SK-N-SH (cell line): ENCODE results near the gene SPSB4. TPM values are rescaled to one million over a fixed set of nuclear protein-coding genes. Genes with fewer than 3 reads are reported as not detected.

Experiments used
- CTCF ChIA-PET: fragments of 300-600, 350-600 bp; formaldehyde crosslinking; extraction: SDS; loops from one replicate; lab custom pipeline; 2021; lab: Yijun Ruan, JAX
- POLR2A ChIA-PET: fragments of 350-600 bp; sonication (Branson Sonifier 250); formaldehyde crosslinking; extraction: SDS; loops from one replicate; lab custom pipeline; 2020; ENCODE audit warnings: antibody characterized with exemption, inconsistent platforms; lab: Yijun Ruan, JAX
- DNase-seq: peaks from one replicate; pipeline ENCODE4 v3.0.0; 2012
- H2AFZ ChIP-seq: fragments of 200-600 bp; sonication (generic); 2 replicates; pipeline ENCODE4 v1.8.1; 2016; ENCODE audit warnings: antibody characterized with exemption, mild to moderate bottlenecking, low read depth
- H3F3A ChIP-seq: fragments of 200-600 bp; sonication (generic); replicated peaks from 2 replicates; pipeline ENCODE3; 2016; ENCODE audit warnings: antibody characterized with exemption, mild to moderate bottlenecking; ENCODE audit not compliant: insufficient read depth
- H3K27ac ChIP-seq, 2 experiments: fragments of 200-500 bp in 1 of 2; fragments of 200-600 bp in 1 of 2; sonication (Bioruptor generic) in 1 of 2; sonication (generic), shearing (Covaris generic) in 1 of 2; 2 replicates each; pipeline versions ENCODE4 v1.5.1 to v1.6.1; 2014 to 2016; ENCODE audit warnings: low read depth in 2 of 2, inconsistent platforms in 1 of 2, low read length in 1 of 2, mild to moderate bottlenecking in 1 of 2, mixed read lengths in 1 of 2
- H3K27me3 ChIP-seq: fragments of 200-600 bp; sonication (generic), shearing (Covaris generic); 2 replicates; pipeline ENCODE4 v1.6.1; 2016; ENCODE audit warnings: mixed run types; ENCODE audit not compliant: insufficient read depth
- H3K36me3 ChIP-seq, 2 experiments: fragments of 200-500 bp in 1 of 2; fragments of 200-600 bp in 1 of 2; sonication (Bioruptor generic) in 1 of 2; sonication (generic) in 1 of 2; replicated peaks in 1 of 2; 2 replicates each; pipeline versions ENCODE3 to v1.5.1; 2014 to 2016; ENCODE audit warnings: low read length in 1 of 2, mild to moderate bottlenecking in 1 of 2; ENCODE audit not compliant: insufficient read depth in 2 of 2, control insufficient read depth in 1 of 2
- H3K4me1 ChIP-seq, 2 experiments: fragments of 200-500 bp in 1 of 2; fragments of 200-600 bp in 1 of 2; sonication (Bioruptor generic) in 1 of 2; sonication (generic), shearing (Covaris generic) in 1 of 2; 2 replicates each; pipeline versions ENCODE4 v1.5.1 to v1.6.1; 2014 to 2016; ENCODE audit warnings: low read depth in 1 of 2, low read length in 1 of 2, mixed run types in 1 of 2; ENCODE audit not compliant: insufficient read depth in 2 of 2, control insufficient read depth in 1 of 2
- H3K4me2 ChIP-seq: fragments of 200-600 bp; sonication (generic), shearing (Covaris generic); 2 replicates; pipeline ENCODE4 v1.6.1; 2017; ENCODE audit warnings: mixed run types
- H3K4me3 ChIP-seq, 2 experiments: fragments of 200-500 bp in 1 of 2; fragments of 200-600 bp in 1 of 2; sonication (Bioruptor generic) in 1 of 2; sonication (generic), shearing (Covaris generic) in 1 of 2; 2 replicates each; pipeline versions ENCODE4 v1.5.1 to v1.8.1; 2014 to 2016; ENCODE audit warnings: low read depth in 2 of 2, inconsistent platforms in 1 of 2, low read length in 1 of 2, mild to moderate bottlenecking in 1 of 2, mixed read lengths in 1 of 2, moderate library complexity in 1 of 2
- H3K79me2 ChIP-seq: fragments of 200-600 bp; sonication (generic); 2 replicates; pipeline ENCODE4 v1.8.1; 2017; ENCODE audit warnings: mild to moderate bottlenecking; ENCODE audit not compliant: insufficient read depth
- H3K9ac ChIP-seq: fragments of 200-600 bp; sonication (generic); 2 replicates; pipeline ENCODE4 v1.6.1; 2017; ENCODE audit warnings: mixed run types
- H3K9me2 ChIP-seq: fragments of 200-600 bp; sonication (generic); 2 replicates; pipeline ENCODE4 v1.6.1; 2017; ENCODE audit warnings: mixed run types
- H3K9me3 ChIP-seq: fragments of 200-600 bp; sonication (generic); 2 replicates; pipeline ENCODE4 v1.6.1; 2017; ENCODE audit warnings: mixed run types, mild to moderate bottlenecking, moderate library complexity
- H4K20me1 ChIP-seq: fragments of 200-600 bp; sonication (generic); 2 replicates; pipeline ENCODE4 v1.6.1; 2017; ENCODE audit warnings: mild to moderate bottlenecking, mixed run types; ENCODE audit not compliant: insufficient read depth
- FOSL2 ChIP-seq: IDR thresholded peaks from 2 replicates; pipeline ENCODE4 v1.4.0; 2012; ENCODE audit warnings: low read depth, mild to moderate bottlenecking, moderate library complexity, borderline replicate concordance
- FOXJ3 ChIP-seq: sonication (generic); formaldehyde crosslinking; IDR thresholded peaks from 2 replicates; pipeline ENCODE4 v1.5.1; 2020; ENCODE audit warnings: mild to moderate bottlenecking, missing genetic modification reagents
- GABPA ChIP-seq: IDR thresholded peaks from 2 replicates; pipeline ENCODE4 v1.4.0; 2012; ENCODE audit warnings: low read depth, mild to moderate bottlenecking
- JUND ChIP-seq: IDR thresholded peaks from 2 replicates; pipeline ENCODE4 v1.4.0; 2012
- MXI1 ChIP-seq: IDR thresholded peaks from 2 replicates; pipeline ENCODE4 v1.6.1; 2012; ENCODE audit warnings: mild to moderate bottlenecking, low read depth, low read length, improper control_type of control experiment
- NFIC ChIP-seq: IDR thresholded peaks from 2 replicates; pipeline ENCODE4 v1.4.0; 2012; ENCODE audit warnings: borderline replicate concordance
- POLR2AphosphoS5 ChIP-seq: IDR thresholded peaks from 2 replicates; pipeline ENCODE4 v1.6.1; 2012; ENCODE audit warnings: low read depth, low read length
- RAD21 ChIP-seq: IDR thresholded peaks from 2 replicates; pipeline ENCODE4 v1.6.1; 2012; ENCODE audit warnings: mild to moderate bottlenecking, low read length
- RCOR1 ChIP-seq: fragments of 150-350 bp; IDR thresholded peaks from 2 replicates; pipeline ENCODE4 v1.6.1; 2017; ENCODE audit warnings: antibody characterized with exemption, low read length
- RXRA ChIP-seq: IDR thresholded peaks from 2 replicates; pipeline ENCODE4 v1.4.0; 2012; ENCODE audit warnings: low read depth, mild to moderate bottlenecking, borderline replicate concordance
- SIN3A ChIP-seq: IDR thresholded peaks from 2 replicates; pipeline ENCODE4 v1.6.1; 2012; ENCODE audit warnings: low read depth, mild to moderate bottlenecking, low read length, moderate library complexity, borderline replicate concordance
- SMC3 ChIP-seq: IDR thresholded peaks from 2 replicates; pipeline ENCODE4 v1.6.1; 2012; ENCODE audit warnings: low read depth, low read length, improper control_type of control experiment
- TAF1 ChIP-seq: IDR thresholded peaks from 2 replicates; pipeline ENCODE4 v1.6.1; 2012; ENCODE audit warnings: low read depth, mild to moderate bottlenecking, low read length, moderate library complexity, borderline replicate concordance
- TEAD4 ChIP-seq: IDR thresholded peaks from 2 replicates; pipeline ENCODE4 v1.4.0; 2012; ENCODE audit warnings: mild to moderate bottlenecking, borderline replicate concordance; ENCODE audit not compliant: insufficient read depth
- WGBS: methylation state at CpG from one replicate; pipeline ENCODE4 v1.1.6; 2017; ENCODE audit warnings: low lambda C conversion rate; 5-methylcytosine and 5-hydroxymethylcytosine counted together
- polyA plus RNA-seq, 3 experiments: library from polyadenylated mRNA; depleted of rRNA; stranded (reverse); fragments of >200 nt; gene quantifications; 2 replicates each; pipeline ENCODE4 v1.2.3, GENCODE V29; 2012
- TF ChIP-seq, protein P1 (sequence below): IDR thresholded peaks from 2 replicates; pipeline ENCODE4 v1.4.0; 2012; ENCODE audit warnings: low read depth, borderline replicate concordance
- TF ChIP-seq, protein P2 (sequence below): IDR thresholded peaks from 2 replicates; pipeline ENCODE4 v1.4.0; 2012; ENCODE audit warnings: low read depth
- TF ChIP-seq, protein P3 (sequence below): fragments of 150-350 bp; IDR thresholded peaks from 2 replicates; pipeline ENCODE4 v1.6.1; 2017; ENCODE audit warnings: antibody characterized with exemption, low read length, low read depth, borderline replicate concordance
- TF ChIP-seq, protein P4 (sequence below): IDR thresholded peaks from 2 replicates; pipeline ENCODE4 v1.4.0; 2012; ENCODE audit warnings: low read depth, borderline replicate concordance
- TF ChIP-seq, protein P5 (sequence below): IDR thresholded peaks from 2 replicates; pipeline ENCODE4; 2012
- TF ChIP-seq, protein P6 (sequence below): fragments of 150-350 bp; IDR thresholded peaks from 2 replicates; pipeline ENCODE4 v1.6.1; 2016; ENCODE audit warnings: mild to moderate bottlenecking, low read depth, low read length

The SPSB4 gene
- polyA plus RNA-seq, 1 of the 3 experiments (the other 2 are of a cell fraction) = 0.10 TPM

DNA sequence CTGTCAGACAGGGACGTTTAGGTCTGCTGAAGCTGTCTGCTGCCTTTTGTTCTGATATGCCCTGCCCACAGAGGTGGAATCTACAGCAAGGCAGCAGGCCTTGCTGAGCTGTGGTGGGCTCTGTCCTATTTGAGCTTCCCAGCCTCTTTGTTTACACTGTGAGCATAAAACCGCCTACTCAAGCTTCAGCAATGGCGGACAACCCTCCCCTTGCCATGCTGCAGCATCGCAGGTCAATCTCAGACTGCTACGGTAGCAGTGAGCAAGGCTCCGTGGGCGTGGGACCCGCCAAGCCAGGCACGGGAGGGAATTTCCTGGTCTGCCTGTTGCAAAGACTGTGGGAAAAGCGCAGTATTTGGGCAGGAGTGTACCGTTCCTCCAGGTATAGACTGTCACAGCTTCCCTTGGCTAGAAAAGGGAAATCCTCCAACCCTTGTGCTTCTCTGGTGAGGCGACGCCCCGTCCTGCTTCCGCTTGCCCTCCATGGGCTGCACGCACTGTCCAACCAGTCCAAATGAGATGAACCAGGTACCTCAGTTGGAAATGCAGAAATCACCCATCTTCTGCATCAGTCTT, 71.4 kb downstream of the SPSB4 start:
- no peak for DNase-seq
- no peaks in the 10 kb centered on the region for H3K9me3 ChIP-seq
- TF ChIP-seq, protein P1, sequence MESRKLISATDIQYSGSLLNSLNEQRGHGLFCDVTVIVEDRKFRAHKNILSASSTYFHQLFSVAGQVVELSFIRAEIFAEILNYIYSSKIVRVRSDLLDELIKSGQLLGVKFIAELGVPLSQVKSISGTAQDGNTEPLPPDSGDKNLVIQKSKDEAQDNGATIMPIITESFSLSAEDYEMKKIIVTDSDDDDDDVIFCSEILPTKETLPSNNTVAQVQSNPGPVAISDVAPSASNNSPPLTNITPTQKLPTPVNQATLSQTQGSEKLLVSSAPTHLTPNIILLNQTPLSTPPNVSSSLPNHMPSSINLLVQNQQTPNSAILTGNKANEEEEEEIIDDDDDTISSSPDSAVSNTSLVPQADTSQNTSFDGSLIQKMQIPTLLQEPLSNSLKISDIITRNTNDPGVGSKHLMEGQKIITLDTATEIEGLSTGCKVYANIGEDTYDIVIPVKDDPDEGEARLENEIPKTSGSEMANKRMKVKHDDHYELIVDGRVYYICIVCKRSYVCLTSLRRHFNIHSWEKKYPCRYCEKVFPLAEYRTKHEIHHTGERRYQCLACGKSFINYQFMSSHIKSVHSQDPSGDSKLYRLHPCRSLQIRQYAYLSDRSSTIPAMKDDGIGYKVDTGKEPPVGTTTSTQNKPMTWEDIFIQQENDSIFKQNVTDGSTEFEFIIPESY = no peak
- TF ChIP-seq JUND (no peak), TAF1 (no peak), FOXJ3 (CRISPR knock-in tag) (no peak), RAD21 (no peak), FOSL2 (no peak), RXRA (no peak), MXI1 (no peak), GABPA (no peak), NFIC (no peak), SMC3 (no peak), TEAD4 (no peak), POLR2AphosphoS5 (no peak), RCOR1 (no peak), SIN3A (no peak)
- TF ChIP-seq, protein P2, sequence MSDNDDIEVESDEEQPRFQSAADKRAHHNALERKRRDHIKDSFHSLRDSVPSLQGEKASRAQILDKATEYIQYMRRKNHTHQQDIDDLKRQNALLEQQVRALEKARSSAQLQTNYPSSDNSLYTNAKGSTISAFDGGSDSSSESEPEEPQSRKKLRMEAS = no peak
- TF ChIP-seq, protein P3, sequence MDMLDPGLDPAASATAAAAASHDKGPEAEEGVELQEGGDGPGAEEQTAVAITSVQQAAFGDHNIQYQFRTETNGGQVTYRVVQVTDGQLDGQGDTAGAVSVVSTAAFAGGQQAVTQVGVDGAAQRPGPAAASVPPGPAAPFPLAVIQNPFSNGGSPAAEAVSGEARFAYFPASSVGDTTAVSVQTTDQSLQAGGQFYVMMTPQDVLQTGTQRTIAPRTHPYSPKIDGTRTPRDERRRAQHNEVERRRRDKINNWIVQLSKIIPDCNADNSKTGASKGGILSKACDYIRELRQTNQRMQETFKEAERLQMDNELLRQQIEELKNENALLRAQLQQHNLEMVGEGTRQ = no peak
- TF ChIP-seq, protein P4, sequence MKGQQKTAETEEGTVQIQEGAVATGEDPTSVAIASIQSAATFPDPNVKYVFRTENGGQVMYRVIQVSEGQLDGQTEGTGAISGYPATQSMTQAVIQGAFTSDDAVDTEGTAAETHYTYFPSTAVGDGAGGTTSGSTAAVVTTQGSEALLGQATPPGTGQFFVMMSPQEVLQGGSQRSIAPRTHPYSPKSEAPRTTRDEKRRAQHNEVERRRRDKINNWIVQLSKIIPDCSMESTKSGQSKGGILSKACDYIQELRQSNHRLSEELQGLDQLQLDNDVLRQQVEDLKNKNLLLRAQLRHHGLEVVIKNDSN = no peak
- TF ChIP-seq, protein P5, sequence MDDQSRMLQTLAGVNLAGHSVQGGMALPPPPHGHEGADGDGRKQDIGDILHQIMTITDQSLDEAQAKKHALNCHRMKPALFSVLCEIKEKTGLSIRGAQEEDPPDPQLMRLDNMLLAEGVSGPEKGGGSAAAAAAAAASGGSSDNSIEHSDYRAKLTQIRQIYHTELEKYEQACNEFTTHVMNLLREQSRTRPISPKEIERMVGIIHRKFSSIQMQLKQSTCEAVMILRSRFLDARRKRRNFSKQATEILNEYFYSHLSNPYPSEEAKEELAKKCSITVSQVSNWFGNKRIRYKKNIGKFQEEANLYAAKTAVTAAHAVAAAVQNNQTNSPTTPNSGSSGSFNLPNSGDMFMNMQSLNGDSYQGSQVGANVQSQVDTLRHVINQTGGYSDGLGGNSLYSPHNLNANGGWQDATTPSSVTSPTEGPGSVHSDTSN = no peak
- TF ChIP-seq, protein P6, sequence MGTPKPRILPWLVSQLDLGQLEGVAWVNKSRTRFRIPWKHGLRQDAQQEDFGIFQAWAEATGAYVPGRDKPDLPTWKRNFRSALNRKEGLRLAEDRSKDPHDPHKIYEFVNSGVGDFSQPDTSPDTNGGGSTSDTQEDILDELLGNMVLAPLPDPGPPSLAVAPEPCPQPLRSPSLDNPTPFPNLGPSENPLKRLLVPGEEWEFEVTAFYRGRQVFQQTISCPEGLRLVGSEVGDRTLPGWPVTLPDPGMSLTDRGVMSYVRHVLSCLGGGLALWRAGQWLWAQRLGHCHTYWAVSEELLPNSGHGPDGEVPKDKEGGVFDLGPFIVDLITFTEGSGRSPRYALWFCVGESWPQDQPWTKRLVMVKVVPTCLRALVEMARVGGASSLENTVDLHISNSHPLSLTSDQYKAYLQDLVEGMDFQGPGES = no peak
- WGBS = 75% methylated on average over 6 of the region's 16 CpGs
- no peak overlapping the region for H3K27ac ChIP-seq
- no peaks in the 10 kb centered on the region for H3K79me2 ChIP-seq
- no peaks in the 10 kb centered on the region for H3K9me2 ChIP-seq
- H3K27me3 ChIP-seq = no peaks in the 10 kb centered on the region
- H2AFZ ChIP-seq = no peak overlapping the region
- POLR2A ChIA-PET = no interaction called here
- H3K4me2 ChIP-seq = no peak overlapping the region
- peaks cover 0 to 11% of the 10 kb centered on the region in 2 experiments; a peak in 1 of 4 replicates for H3K4me1 ChIP-seq
- no peak overlapping the region for H3K9ac ChIP-seq
- CTCF ChIA-PET = interaction anchor here (1.2 to 1.3 kb wide), 2 partner anchors 72 to 123 kb away, joined by 3 to 4 read pairs; partner anchors contain the start of gene SPSB4
- H3F3A ChIP-seq = no peaks in the 10 kb centered on the region
- H3K36me3 ChIP-seq = no peaks in the 10 kb centered on the region
- H3K4me3 ChIP-seq = no peak overlapping the region
- no peaks in the 10 kb centered on the region for H4K20me1 ChIP-seq
